HEK293 (cell line): ENCODE results near the gene CAND2.
A peak's percentile ranks its signal among the peaks of the same experiment; 100 is the strongest.

Source experiments
- FEZF1 ChIP-seq: fragments of 450-650 bp; formaldehyde crosslinking; IDR thresholded peaks from 2 replicates; pipeline ENCODE4 v1.5.1; 2016; ENCODE audit warnings: missing biosample characterization, missing genetic modification characterization
- GLIS1 ChIP-seq: fragments of 450-650 bp; formaldehyde crosslinking; IDR thresholded peaks from 2 replicates; pipeline ENCODE4 v1.5.1; 2016; ENCODE audit warnings: missing biosample characterization, missing genetic modification characterization
- KLF8 ChIP-seq: fragments of 450-650 bp; formaldehyde crosslinking; IDR thresholded peaks from 2 replicates; pipeline ENCODE4 v1.5.1; 2016; ENCODE audit warnings: missing biosample characterization, missing genetic modification characterization
- KLF9 ChIP-seq: fragments of 450-650 bp; formaldehyde crosslinking; IDR thresholded peaks from 2 replicates; pipeline ENCODE4 v1.5.1; 2016; ENCODE audit warnings: missing biosample characterization, missing genetic modification characterization, low read depth
- RBAK ChIP-seq: fragments of 450-650 bp; formaldehyde crosslinking; IDR thresholded peaks from 2 replicates; pipeline ENCODE4 v1.5.1; 2016; ENCODE audit warnings: missing biosample characterization, missing genetic modification characterization
- YY2 ChIP-seq: fragments of 450-650 bp; formaldehyde crosslinking; IDR thresholded peaks from 2 replicates; pipeline ENCODE4 v1.5.1; 2016; ENCODE audit warnings: missing biosample characterization, missing genetic modification characterization
- ZEB2 ChIP-seq: fragments of 450-650 bp; formaldehyde crosslinking; IDR thresholded peaks from 2 replicates; pipeline ENCODE4 v1.5.1; 2016; ENCODE audit warnings: missing biosample characterization, missing genetic modification characterization
- ZFHX2 ChIP-seq: fragments of 450-650 bp; formaldehyde crosslinking; conservative IDR thresholded peaks from 2 replicates; pipeline ENCODE4 v1.5.1; 2016; ENCODE audit warnings: missing biosample characterization, missing genetic modification characterization
- ZNF174 ChIP-seq: fragments of 450-650 bp; formaldehyde crosslinking; IDR thresholded peaks from 2 replicates; pipeline ENCODE4 v1.5.0; 2017; ENCODE audit warnings: missing biosample characterization, mild to moderate bottlenecking, missing genetic modification characterization
- ZNF175 ChIP-seq: fragments of 450-650 bp; formaldehyde crosslinking; IDR thresholded peaks from 2 replicates; pipeline ENCODE4 v1.5.1; 2016; ENCODE audit warnings: missing biosample characterization, missing genetic modification characterization
- ZNF311 ChIP-seq: fragments of 450-650 bp; formaldehyde crosslinking; IDR thresholded peaks from 2 replicates; pipeline ENCODE4 v1.5.1; 2017; ENCODE audit warnings: missing biosample characterization, missing genetic modification characterization, borderline replicate concordance
- ZNF335 ChIP-seq: fragments of 450-650 bp; formaldehyde crosslinking; conservative IDR thresholded peaks from 2 replicates; pipeline ENCODE4 v1.5.1; 2016; ENCODE audit warnings: missing biosample characterization, missing genetic modification characterization
- ZNF341 ChIP-seq: fragments of 450-650 bp; formaldehyde crosslinking; IDR thresholded peaks from 2 replicates; pipeline ENCODE4; 2016; ENCODE audit warnings: low read depth, missing biosample characterization, missing genetic modification characterization
- ZNF366 ChIP-seq: fragments of 450-650 bp; formaldehyde crosslinking; conservative IDR thresholded peaks from 2 replicates; pipeline ENCODE4 v1.5.1; 2016; ENCODE audit warnings: missing biosample characterization, missing genetic modification characterization
- ZNF391 ChIP-seq: fragments of 450-650 bp; formaldehyde crosslinking; IDR thresholded peaks from 2 replicates; pipeline ENCODE4 v1.5.1; 2016; ENCODE audit warnings: low read depth, missing biosample characterization, missing genetic modification characterization, borderline replicate concordance
- ZNF48 ChIP-seq: fragments of 450-650 bp; formaldehyde crosslinking; IDR thresholded peaks from 2 replicates; pipeline ENCODE4 v1.5.1; 2016; ENCODE audit warnings: missing biosample characterization, missing genetic modification characterization
- ZNF501 ChIP-seq: fragments of 450-650 bp; formaldehyde crosslinking; IDR thresholded peaks from 2 replicates; pipeline ENCODE4 v1.5.1; 2016; ENCODE audit warnings: missing biosample characterization, missing genetic modification characterization
- ZNF521 ChIP-seq: fragments of 450-650 bp; formaldehyde crosslinking; IDR thresholded peaks from 2 replicates; pipeline ENCODE4 v1.5.1; 2017; ENCODE audit warnings: missing biosample characterization, mild to moderate bottlenecking, missing genetic modification characterization
- ZNF561 ChIP-seq: fragments of 450-650 bp; IDR thresholded peaks from 2 replicates; pipeline ENCODE4 v1.5.1; 2018; ENCODE audit warnings: missing biosample characterization, missing genetic modification characterization, borderline replicate concordance
- ZNF623 ChIP-seq: fragments of 450-650 bp; formaldehyde crosslinking; IDR thresholded peaks from 2 replicates; pipeline ENCODE4 v1.5.1; 2016; ENCODE audit warnings: missing biosample characterization, missing genetic modification characterization
- ZNF660 ChIP-seq: fragments of 450-650 bp; IDR thresholded peaks from 2 replicates; pipeline ENCODE4 v1.5.1; 2018; ENCODE audit warnings: missing biosample characterization, mild to moderate bottlenecking, missing genetic modification characterization
- ZNF747 ChIP-seq: fragments of 450-650 bp; formaldehyde crosslinking; IDR thresholded peaks from 2 replicates; pipeline ENCODE4 v1.5.1; 2016; ENCODE audit warnings: missing biosample characterization, missing genetic modification characterization
- ZNF76 ChIP-seq: fragments of 450-650 bp; formaldehyde crosslinking; IDR thresholded peaks from 2 replicates; pipeline ENCODE4; 2016; ENCODE audit warnings: low read depth, missing biosample characterization, missing genetic modification characterization, borderline replicate concordance
- ZNF768 ChIP-seq: fragments of 450-650 bp; formaldehyde crosslinking; IDR thresholded peaks from 2 replicates; pipeline ENCODE4 v1.5.1; 2018; ENCODE audit warnings: missing biosample characterization, mild to moderate bottlenecking, missing genetic modification characterization
- TF ChIP-seq, protein P1 (sequence below): fragments of 450-650 bp; formaldehyde crosslinking; IDR thresholded peaks from 2 replicates; pipeline ENCODE4 v1.5.1; 2017; ENCODE audit warnings: missing biosample characterization, missing genetic modification characterization
- TF ChIP-seq, protein P2 (sequence below): fragments of 450-650 bp; formaldehyde crosslinking; IDR thresholded peaks from 2 replicates; pipeline ENCODE4 v1.5.1; 2017; ENCODE audit warnings: missing biosample characterization, mild to moderate bottlenecking, missing genetic modification characterization, moderate library complexity
- TF ChIP-seq, protein P3 (sequence below): fragments of 450-650 bp; formaldehyde crosslinking; IDR thresholded peaks from 2 replicates; pipeline ENCODE4 v1.5.1; 2016; ENCODE audit warnings: missing biosample characterization, missing genetic modification characterization
- TF ChIP-seq, protein P4 (sequence below): fragments of 450-650 bp; formaldehyde crosslinking; conservative IDR thresholded peaks from 2 replicates; pipeline ENCODE4 v1.5.1; 2016; ENCODE audit warnings: low read depth, missing biosample characterization, missing genetic modification characterization
- TF ChIP-seq, protein P5 (sequence below): fragments of 450-650 bp; formaldehyde crosslinking; IDR thresholded peaks from 2 replicates; pipeline ENCODE4 v1.5.1; 2016; ENCODE audit warnings: missing biosample characterization, missing genetic modification characterization
- TF ChIP-seq, protein P6 (sequence below): fragments of 450-650 bp; IDR thresholded peaks from 2 replicates; pipeline ENCODE4 v1.5.1; 2018; ENCODE audit warnings: missing biosample characterization, missing genetic modification characterization

The CAND2 gene

DNA sequence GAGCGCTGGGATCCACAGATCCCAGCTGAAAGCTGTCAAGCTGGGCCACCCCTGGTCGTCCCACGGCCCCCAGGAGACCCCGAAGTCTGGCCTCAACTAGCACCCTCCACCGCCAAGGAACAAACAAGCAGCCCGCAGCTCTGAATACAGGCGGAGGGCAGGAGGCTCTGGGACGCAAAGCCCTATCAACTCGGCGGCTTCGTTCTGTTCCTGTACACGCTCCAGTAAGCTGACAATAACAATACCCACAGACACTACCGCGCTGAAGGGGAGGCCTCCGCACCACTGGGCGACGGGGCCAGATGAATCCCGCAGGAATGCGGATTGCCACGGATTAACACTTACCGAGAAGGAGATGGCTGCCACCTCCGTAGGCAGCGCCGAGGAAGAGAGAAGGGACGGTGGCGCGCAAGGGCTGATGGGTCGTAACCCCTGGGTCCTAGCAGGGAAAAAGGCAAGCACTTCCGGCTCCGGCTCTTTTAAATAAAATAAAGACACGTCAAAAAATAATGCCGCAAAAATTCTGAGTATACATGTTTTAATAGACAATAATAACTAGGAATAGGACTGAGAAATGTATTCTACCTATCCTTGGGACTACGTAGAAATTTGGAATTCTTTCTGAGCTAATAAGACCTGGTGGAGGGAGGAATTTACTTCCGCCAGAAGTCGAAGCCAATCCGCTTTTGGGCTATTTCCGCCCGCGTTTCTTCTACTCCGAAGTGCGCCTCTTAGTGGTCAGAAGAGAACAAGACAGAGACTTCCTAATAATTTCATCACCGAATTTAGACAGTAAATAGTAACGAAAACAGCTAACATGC lies 44.9 kb downstream of the CAND2 start, which contains the start of gene RPL32 (continued):
- TF ChIP-seq, protein P1, sequence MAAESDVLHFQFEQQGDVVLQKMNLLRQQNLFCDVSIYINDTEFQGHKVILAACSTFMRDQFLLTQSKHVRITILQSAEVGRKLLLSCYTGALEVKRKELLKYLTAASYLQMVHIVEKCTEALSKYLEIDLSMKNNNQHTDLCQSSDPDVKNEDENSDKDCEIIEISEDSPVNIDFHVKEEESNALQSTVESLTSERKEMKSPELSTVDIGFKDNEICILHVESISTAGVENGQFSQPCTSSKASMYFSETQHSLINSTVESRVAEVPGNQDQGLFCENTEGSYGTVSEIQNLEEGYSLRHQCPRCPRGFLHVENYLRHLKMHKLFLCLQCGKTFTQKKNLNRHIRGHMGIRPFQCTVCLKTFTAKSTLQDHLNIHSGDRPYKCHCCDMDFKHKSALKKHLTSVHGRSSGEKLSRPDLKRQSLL (tag by site-specific recombination): no peak
- TF ChIP-seq, protein P2, sequence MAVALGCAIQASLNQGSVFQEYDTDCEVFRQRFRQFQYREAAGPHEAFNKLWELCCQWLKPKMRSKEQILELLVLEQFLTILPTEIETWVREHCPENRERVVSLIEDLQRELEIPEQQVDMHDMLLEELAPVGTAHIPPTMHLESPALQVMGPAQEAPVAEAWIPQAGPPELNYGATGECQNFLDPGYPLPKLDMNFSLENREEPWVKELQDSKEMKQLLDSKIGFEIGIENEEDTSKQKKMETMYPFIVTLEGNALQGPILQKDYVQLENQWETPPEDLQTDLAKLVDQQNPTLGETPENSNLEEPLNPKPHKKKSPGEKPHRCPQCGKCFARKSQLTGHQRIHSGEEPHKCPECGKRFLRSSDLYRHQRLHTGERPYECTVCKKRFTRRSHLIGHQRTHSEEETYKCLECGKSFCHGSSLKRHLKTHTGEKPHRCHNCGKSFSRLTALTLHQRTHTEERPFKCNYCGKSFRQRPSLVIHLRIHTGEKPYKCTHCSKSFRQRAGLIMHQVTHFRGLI (tag by site-specific recombination): 0 out of 2 replicates have a peak, but pooled peaks have one; percentile 28
- TF ChIP-seq FEZF1 (tag by site-specific recombination): 0 out of 2 replicates have a peak, but pooled peaks have one; percentile 15
- 0 out of 2 replicates have a peak, but pooled peaks have one; percentile 5 for TF ChIP-seq GLIS1
- peak; percentile 91 for TF ChIP-seq KLF8 (tag by site-specific recombination)
- no peak for TF ChIP-seq ZNF341 (tag by site-specific recombination)
- no peak for TF ChIP-seq ZNF48 (tag by site-specific recombination)
- TF ChIP-seq ZNF660 (tag by site-specific recombination): peak; percentile 56
- TF ChIP-seq ZEB2 (tag by site-specific recombination): peak; percentile 49
- TF ChIP-seq ZNF335 (tag by site-specific recombination): peak; percentile 94
- peak; percentile 49 for TF ChIP-seq ZFHX2
- peak; percentile 84 for TF ChIP-seq YY2 (tag by site-specific recombination)
- peak; percentile 90 for TF ChIP-seq ZNF501
- peak; percentile 11; the same call in 1 of the 2 replicates for TF ChIP-seq ZNF623 (tag by site-specific recombination)
- no peak for TF ChIP-seq ZNF391 (tag by site-specific recombination)
- TF ChIP-seq, protein P3, sequence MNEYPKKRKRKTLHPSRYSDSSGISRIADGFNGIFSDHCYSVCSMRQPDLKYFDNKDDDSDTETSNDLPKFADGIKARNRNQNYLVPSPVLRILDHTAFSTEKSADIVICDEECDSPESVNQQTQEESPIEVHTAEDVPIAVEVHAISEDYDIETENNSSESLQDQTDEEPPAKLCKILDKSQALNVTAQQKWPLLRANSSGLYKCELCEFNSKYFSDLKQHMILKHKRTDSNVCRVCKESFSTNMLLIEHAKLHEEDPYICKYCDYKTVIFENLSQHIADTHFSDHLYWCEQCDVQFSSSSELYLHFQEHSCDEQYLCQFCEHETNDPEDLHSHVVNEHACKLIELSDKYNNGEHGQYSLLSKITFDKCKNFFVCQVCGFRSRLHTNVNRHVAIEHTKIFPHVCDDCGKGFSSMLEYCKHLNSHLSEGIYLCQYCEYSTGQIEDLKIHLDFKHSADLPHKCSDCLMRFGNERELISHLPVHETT (tag by site-specific recombination): peak; percentile 85; the same call in 1 of the 2 replicates
- no peak for TF ChIP-seq ZNF747 (tag by site-specific recombination)
- TF ChIP-seq ZNF311 (tag by site-specific recombination): no peak
- peak; percentile 46; the same call in 1 of the 2 replicates for TF ChIP-seq ZNF366
- TF ChIP-seq ZNF174 (tag by site-specific recombination): no peak
- peak; percentile 97 for TF ChIP-seq ZNF76
- no peak for TF ChIP-seq RBAK
- TF ChIP-seq, protein P4, sequence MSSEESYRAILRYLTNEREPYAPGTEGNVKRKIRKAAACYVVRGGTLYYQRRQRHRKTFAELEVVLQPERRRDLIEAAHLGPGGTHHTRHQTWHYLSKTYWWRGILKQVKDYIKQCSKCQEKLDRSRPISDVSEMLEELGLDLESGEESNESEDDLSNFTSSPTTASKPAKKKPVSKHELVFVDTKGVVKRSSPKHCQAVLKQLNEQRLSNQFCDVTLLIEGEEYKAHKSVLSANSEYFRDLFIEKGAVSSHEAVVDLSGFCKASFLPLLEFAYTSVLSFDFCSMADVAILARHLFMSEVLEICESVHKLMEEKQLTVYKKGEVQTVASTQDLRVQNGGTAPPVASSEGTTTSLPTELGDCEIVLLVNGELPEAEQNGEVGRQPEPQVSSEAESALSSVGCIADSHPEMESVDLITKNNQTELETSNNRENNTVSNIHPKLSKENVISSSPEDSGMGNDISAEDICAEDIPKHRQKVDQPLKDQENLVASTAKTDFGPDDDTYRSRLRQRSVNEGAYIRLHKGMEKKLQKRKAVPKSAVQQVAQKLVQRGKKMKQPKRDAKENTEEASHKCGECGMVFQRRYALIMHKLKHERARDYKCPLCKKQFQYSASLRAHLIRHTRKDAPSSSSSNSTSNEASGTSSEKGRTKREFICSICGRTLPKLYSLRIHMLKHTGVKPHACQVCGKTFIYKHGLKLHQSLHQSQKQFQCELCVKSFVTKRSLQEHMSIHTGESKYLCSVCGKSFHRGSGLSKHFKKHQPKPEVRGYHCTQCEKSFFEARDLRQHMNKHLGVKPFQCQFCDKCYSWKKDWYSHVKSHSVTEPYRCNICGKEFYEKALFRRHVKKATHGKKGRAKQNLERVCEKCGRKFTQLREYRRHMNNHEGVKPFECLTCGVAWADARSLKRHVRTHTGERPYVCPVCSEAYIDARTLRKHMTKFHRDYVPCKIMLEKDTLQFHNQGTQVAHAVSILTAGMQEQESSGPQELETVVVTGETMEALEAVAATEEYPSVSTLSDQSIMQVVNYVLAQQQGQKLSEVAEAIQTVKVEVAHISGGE: peak; percentile 87
- TF ChIP-seq, protein P5, sequence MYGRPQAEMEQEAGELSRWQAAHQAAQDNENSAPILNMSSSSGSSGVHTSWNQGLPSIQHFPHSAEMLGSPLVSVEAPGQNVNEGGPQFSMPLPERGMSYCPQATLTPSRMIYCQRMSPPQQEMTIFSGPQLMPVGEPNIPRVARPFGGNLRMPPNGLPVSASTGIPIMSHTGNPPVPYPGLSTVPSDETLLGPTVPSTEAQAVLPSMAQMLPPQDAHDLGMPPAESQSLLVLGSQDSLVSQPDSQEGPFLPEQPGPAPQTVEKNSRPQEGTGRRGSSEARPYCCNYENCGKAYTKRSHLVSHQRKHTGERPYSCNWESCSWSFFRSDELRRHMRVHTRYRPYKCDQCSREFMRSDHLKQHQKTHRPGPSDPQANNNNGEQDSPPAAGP: peak; percentile 87
- no peak for TF ChIP-seq ZNF175 (tag by site-specific recombination)
- TF ChIP-seq ZNF768: no peak
- peak; percentile 66; the same call in 1 of the 2 replicates for TF ChIP-seq ZNF561 (tag by site-specific recombination)
- TF ChIP-seq, protein P6, sequence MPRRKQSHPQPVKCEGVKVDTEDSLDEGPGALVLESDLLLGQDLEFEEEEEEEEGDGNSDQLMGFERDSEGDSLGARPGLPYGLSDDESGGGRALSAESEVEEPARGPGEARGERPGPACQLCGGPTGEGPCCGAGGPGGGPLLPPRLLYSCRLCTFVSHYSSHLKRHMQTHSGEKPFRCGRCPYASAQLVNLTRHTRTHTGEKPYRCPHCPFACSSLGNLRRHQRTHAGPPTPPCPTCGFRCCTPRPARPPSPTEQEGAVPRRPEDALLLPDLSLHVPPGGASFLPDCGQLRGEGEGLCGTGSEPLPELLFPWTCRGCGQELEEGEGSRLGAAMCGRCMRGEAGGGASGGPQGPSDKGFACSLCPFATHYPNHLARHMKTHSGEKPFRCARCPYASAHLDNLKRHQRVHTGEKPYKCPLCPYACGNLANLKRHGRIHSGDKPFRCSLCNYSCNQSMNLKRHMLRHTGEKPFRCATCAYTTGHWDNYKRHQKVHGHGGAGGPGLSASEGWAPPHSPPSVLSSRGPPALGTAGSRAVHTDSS (tag by site-specific recombination): no peak
- peak; percentile 10; the same call in 1 of the 2 replicates for TF ChIP-seq KLF9 (tag by site-specific recombination)
- no peak for TF ChIP-seq ZNF521 (tag by site-specific recombination)
